Fibroblast of lung (primary cell): ENCODE measurements around the gene MOSMO.

ENCODE experiments used
- CTCF ChIP-seq, 2 donors: IDR thresholded peaks in 1 of 2; conservative IDR thresholded peaks in 1 of 2; 1 replicate in 1 of 2; 2 replicates in 1 of 2; pipeline ENCODE4 v1.5.1; 2011 to 2012; ENCODE audit warnings: low read length in 2 of 2, control low read depth in 1 of 2, inconsistent platforms in 1 of 2, low read depth in 1 of 2, mild to moderate bottlenecking in 1 of 2
- EZH2 ChIP-seq: IDR thresholded peaks from 2 replicates; pipeline ENCODE4 v1.5.1; 2012; ENCODE audit warnings: low read length, control low read depth, mild to moderate bottlenecking; ENCODE audit errors: missing control alignments

GRCh38 chr16:22093996-22094395 lies 86.1 kb downstream of the MOSMO start:
- TF ChIP-seq CTCF (conservative IDR thresholded peaks at IDR 0.05 in 1 of 2, IDR thresholded peaks at IDR 0.05 in 1 of 2; ENCODE audit: low read depth in 1 of 2, low read length in 2 of 2) (no peak), EZH2 (no peak)
